Vagina (tissue), 2 donors: ENCODE measurements around the gene APCDD1. TPM values are rescaled to one million over a fixed set of nuclear protein-coding genes. Genes with fewer than 3 reads are reported as not detected.

Source experiments
- DNase-seq, 2 donors: peaks; one replicate each; pipeline ENCODE4 v3.0.0-alpha.2; 2017; ENCODE audit errors: extremely low spot score in 2 of 2
- H3K27ac ChIP-seq: fragments of 200-600 bp; sonication (generic); one replicate; pipeline ENCODE4 v1.5.1; 2019
- H3K27me3 ChIP-seq: fragments of 200-600 bp; sonication (generic); one replicate; pipeline ENCODE4 v1.5.1; 2019
- H3K36me3 ChIP-seq, 2 donors: fragments of 200-600 bp; sonication (generic); one replicate each; pipeline ENCODE4 v1.5.1; 2017 to 2019
- H3K4me1 ChIP-seq: fragments of 200-600 bp; sonication (generic); one replicate; pipeline ENCODE4 v1.5.1; 2019
- H3K4me3 ChIP-seq, 2 donors: fragments of 200-600 bp; sonication (generic); 1 replicate in 1 of 2; 2 replicates in 1 of 2; pipeline ENCODE4 v1.5.1; 2016 to 2019
- H3K9me3 ChIP-seq: fragments of 200-600 bp; sonication (generic); one replicate; pipeline ENCODE4 v1.5.1; 2019
- POLR2A ChIP-seq, 2 donors: fragments of 450-650 bp; IDR thresholded peaks; one replicate each; pipeline ENCODE4 v1.6.1; 2017; ENCODE audit warnings: antibody characterized with exemption in 2 of 2, mild to moderate bottlenecking in 2 of 2, moderate library complexity in 2 of 2
- POLR2AphosphoS5 ChIP-seq, 2 donors: sonication (generic); formaldehyde crosslinking; IDR thresholded peaks; one replicate each; pipeline ENCODE4 v1.9.0; 2017; ENCODE audit warnings: antibody characterized with exemption in 2 of 2, mild to moderate bottlenecking in 2 of 2, low read depth in 1 of 2; ENCODE audit not compliant: insufficient read depth in 1 of 2
- intact Hi-C: fragments of 100-400 bp; cut with DNase I; formaldehyde crosslinking; loops from one replicate; pipeline ENCODE4 v1.15.1; 2023
- total RNA-seq: library from RNA; depleted of rRNA; stranded (reverse); fragments of >200 nt; gene quantifications from one replicate; pipeline ENCODE4 v1.2.3, GENCODE V29; 2016
- TF ChIP-seq, protein P1 (sequence below), 3 experiments: fragments of 450-650 bp in 2 of 3; fragments of 200-600 bp in 1 of 3; sonication (generic) in 1 of 3; IDR thresholded peaks; one replicate each; pipeline ENCODE4 v1.5.1; 2017 to 2019; ENCODE audit warnings: antibody characterized with exemption in 3 of 3, mild to moderate bottlenecking in 2 of 3, moderate library complexity in 2 of 3

Gene APCDD1
- total RNA-seq, 1 donor from 2014 or later: 110 TPM

DNA sequence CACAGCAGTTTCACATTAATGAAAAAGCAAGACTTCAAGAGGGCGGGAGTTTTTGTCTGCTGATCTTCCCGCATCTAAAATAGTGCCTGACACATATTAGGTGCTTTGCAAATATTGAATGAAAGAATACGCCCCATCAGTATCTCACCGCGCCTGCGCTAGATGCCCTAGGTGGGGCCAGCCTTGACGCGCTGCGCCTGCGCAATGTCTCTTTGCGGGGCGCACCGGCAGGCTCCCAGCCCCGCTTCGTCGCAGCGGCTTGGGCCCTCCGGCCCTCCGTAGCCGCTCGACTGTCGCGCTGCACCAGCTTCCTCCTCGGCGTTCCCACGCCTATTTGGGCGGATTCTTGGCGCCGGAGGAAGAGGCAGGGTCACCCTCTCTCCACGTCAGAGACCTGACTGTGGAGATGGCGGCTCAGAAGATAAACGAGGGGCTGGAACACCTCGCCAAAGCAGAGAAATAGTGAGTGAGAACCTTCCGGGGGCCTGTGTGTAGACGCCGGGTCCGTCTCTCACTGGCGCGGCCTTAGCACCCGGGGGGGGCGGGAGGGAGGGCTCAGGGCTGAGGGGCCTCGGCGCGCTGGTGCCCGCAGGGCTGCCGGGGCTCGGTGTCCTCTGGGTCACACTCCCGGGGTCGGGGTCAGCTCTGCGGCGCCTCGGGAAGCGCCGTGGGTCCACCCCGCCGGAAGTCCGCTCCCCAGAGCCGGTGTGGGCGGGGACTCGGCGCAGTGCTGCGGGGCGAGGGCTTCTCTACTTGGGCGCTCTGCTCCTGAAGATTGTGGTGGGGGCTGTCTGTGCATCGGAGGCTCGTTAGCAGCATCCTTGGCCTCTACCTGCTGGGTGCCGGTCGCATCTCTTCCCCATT lies 71.5 kb downstream of the APCDD1 start, which contains the start of gene NAPG:
NAPG (plus strand) TSS at position 331 of the 864 bp plus-strand sequence; CDS start at position 407, 76 bp downstream.
- H3K27me3 ChIP-seq: no peaks in the 10 kb centered on the region
- H3K36me3 ChIP-seq: no peaks in the 10 kb centered on the region
- TF ChIP-seq, protein P1, sequence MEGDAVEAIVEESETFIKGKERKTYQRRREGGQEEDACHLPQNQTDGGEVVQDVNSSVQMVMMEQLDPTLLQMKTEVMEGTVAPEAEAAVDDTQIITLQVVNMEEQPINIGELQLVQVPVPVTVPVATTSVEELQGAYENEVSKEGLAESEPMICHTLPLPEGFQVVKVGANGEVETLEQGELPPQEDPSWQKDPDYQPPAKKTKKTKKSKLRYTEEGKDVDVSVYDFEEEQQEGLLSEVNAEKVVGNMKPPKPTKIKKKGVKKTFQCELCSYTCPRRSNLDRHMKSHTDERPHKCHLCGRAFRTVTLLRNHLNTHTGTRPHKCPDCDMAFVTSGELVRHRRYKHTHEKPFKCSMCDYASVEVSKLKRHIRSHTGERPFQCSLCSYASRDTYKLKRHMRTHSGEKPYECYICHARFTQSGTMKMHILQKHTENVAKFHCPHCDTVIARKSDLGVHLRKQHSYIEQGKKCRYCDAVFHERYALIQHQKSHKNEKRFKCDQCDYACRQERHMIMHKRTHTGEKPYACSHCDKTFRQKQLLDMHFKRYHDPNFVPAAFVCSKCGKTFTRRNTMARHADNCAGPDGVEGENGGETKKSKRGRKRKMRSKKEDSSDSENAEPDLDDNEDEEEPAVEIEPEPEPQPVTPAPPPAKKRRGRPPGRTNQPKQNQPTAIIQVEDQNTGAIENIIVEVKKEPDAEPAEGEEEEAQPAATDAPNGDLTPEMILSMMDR (IDR thresholded peaks at IDR 0.05): peak in 1 of 3 experiments; percentile 17
- peak; percentile 93 to 95 for TF ChIP-seq POLR2AphosphoS5 (IDR thresholded peaks at IDR 0.05; ENCODE audit: insufficient read depth in 1 of 2, low read depth in 1 of 2)
- TF ChIP-seq POLR2A (IDR thresholded peaks at IDR 0.05): no peak
- peaks cover 43% of the 10 kb centered on the region for H3K4me1 ChIP-seq
- intact Hi-C loops: no loop called here
- H3K4me3 ChIP-seq: peak within 1 kb of the TSS; percentile 68 to 80
- DNase-seq: no peak
- peak within 1 kb of the TSS; percentile 82 for H3K27ac ChIP-seq
- H3K9me3 ChIP-seq: no peaks in the 10 kb centered on the region

DNA sequence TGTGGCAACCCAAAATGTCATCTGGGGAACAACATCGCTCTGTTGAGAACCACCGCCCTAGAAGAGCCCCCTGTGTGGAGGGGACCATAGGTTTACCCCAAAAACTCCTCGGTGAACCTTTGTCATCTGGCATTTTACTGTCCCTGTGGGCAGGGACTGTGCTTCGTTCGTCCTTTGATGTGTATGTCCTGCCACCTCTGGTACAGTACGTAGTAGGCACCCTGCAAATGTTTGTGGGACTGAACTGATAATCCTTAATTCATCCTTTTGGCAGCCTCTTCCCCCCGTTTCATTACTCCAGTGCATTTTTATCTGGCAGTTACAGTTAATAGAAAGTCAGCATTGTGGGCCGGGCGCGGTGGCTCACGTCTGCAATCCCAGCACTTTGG lies 72.1 kb downstream of the APCDD1 start:
- Histone ChIP-seq H3K27me3 (no peaks in the 10 kb centered on the region), H3K4me3 (peak overlapping the region; percentile 68 to 80), H3K27ac (peak overlapping the region; percentile 82), H3K9me3 (no peaks in the 10 kb centered on the region), H3K4me1 (peaks cover 44% of the 10 kb centered on the region), H3K36me3 (peaks cover 0 to 2% of the 10 kb centered on the region in 2 donors)
- no peak for DNase-seq
- intact Hi-C loops: no loop called here
- TF ChIP-seq, protein P1 (IDR thresholded peaks at IDR 0.05): no peak
- no peak for TF ChIP-seq POLR2A (IDR thresholded peaks at IDR 0.05)

DNA sequence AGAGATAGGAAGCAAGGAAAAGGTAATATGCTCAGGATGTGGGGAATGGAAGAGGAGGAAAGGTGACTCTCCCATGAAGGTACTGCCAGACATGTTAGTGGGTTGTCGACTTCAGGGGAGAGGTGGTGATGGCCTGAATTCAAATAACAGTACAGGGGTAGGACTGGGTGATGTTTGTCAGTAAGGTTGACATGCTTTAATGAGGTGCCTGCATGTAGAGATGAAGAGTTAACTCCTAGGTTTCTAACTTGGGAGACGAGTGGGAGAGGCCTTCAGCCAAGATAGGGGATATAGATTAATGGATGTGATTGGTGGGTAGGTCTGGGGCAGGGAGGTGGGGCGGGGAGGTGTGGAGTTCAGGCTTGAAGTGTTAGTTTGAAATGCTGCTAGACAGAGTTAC lies 74.0 kb downstream of the APCDD1 start:
- Histone ChIP-seq H3K27ac (no peak overlapping the region), H3K27me3 (no peaks in the 10 kb centered on the region), H3K36me3 (peaks cover 0 to 11% of the 10 kb centered on the region in 2 donors), H3K4me3 (no peak overlapping the region), H3K4me1 (peaks cover 44% of the 10 kb centered on the region), H3K9me3 (no peaks in the 10 kb centered on the region)
- TF ChIP-seq, protein P1 (IDR thresholded peaks at IDR 0.05): no peak
- DNase-seq: no peak
- intact Hi-C loops: no loop called here

DNA sequence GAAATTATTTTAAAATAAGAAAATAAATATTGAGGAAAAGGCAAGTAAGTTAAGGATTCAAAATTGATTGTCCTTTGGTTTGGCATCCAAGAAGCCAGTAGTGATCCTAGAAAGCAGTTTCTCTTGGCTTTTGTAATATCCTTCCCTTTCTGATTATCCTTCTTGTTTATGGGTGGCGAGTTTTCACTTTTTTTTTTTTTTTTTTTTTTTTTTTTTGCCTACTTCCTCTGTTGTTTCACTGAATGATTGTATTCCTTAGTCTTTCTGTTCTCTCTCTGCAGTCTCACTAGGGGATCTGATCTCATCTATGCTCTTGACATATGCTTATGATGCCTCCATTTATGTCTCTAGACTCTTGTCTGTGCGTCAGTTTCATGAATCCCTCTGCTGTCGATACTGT lies 75.6 kb downstream of the APCDD1 start:
- intact Hi-C loops: no loop called here
- Histone ChIP-seq H3K27ac (no peak overlapping the region), H3K4me1 (peaks cover 44% of the 10 kb centered on the region), H3K36me3 (peaks cover 0 to 23% of the 10 kb centered on the region in 2 donors), H3K4me3 (no peak overlapping the region), H3K27me3 (no peaks in the 10 kb centered on the region), H3K9me3 (no peaks in the 10 kb centered on the region)
- no peak for DNase-seq
- TF ChIP-seq POLR2A (IDR thresholded peaks at IDR 0.05) (no peak), POLR2AphosphoS5 (IDR thresholded peaks at IDR 0.05; ENCODE audit: insufficient read depth in 1 of 2, low read depth in 1 of 2) (no peak)
- TF ChIP-seq, protein P1 (IDR thresholded peaks at IDR 0.05): no peak

DNA sequence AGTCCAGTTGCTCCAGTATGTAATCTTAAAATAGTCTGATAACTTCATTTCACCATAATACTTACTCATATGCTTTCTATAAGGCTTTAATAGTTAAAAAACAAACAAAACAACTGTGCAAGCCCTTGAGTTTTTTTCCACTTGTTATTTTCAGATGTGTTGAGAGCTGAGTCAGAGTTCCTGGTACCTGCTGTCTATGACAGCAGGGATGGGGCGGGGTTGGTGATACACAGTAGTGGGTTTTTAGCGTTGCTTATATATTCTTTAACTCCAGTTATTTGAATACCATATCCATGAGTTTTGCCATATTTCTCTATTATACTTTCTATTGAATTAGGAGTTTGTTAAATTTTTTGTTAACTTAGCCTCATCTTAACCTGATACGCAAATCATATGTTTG lies 76.4 kb downstream of the APCDD1 start:
- Histone ChIP-seq H3K9me3 (no peaks in the 10 kb centered on the region), H3K27me3 (no peaks in the 10 kb centered on the region), H3K27ac (no peak overlapping the region), H3K4me1 (peaks cover 44% of the 10 kb centered on the region), H3K36me3 (peaks cover 0 to 23% of the 10 kb centered on the region in 2 donors), H3K4me3 (no peak overlapping the region)
- DNase-seq: no peak
- TF ChIP-seq POLR2A (IDR thresholded peaks at IDR 0.05) (no peak), POLR2AphosphoS5 (IDR thresholded peaks at IDR 0.05; ENCODE audit: insufficient read depth in 1 of 2, low read depth in 1 of 2) (no peak)
- TF ChIP-seq, protein P1 (IDR thresholded peaks at IDR 0.05): no peak
- intact Hi-C loops: no loop called here
